Smooth muscle cell of the brain vasculature (primary cell): ENCODE measurements around the gene C20orf202.
A peak's percentile ranks its signal among the peaks of the same experiment; 100 is the strongest.
"Not testable (repeated sequence)": the region's sequence is repeated elsewhere in the genome, so short reads cannot be mapped to it uniquely, and the experiment has no call there.

ENCODE experiments used
- DNase-seq: peaks from one replicate; pipeline ENCODE4 v3.0.0-alpha.2; 2012; ENCODE audit warnings: low read depth, low spot score

The C20orf202 gene

DNA sequence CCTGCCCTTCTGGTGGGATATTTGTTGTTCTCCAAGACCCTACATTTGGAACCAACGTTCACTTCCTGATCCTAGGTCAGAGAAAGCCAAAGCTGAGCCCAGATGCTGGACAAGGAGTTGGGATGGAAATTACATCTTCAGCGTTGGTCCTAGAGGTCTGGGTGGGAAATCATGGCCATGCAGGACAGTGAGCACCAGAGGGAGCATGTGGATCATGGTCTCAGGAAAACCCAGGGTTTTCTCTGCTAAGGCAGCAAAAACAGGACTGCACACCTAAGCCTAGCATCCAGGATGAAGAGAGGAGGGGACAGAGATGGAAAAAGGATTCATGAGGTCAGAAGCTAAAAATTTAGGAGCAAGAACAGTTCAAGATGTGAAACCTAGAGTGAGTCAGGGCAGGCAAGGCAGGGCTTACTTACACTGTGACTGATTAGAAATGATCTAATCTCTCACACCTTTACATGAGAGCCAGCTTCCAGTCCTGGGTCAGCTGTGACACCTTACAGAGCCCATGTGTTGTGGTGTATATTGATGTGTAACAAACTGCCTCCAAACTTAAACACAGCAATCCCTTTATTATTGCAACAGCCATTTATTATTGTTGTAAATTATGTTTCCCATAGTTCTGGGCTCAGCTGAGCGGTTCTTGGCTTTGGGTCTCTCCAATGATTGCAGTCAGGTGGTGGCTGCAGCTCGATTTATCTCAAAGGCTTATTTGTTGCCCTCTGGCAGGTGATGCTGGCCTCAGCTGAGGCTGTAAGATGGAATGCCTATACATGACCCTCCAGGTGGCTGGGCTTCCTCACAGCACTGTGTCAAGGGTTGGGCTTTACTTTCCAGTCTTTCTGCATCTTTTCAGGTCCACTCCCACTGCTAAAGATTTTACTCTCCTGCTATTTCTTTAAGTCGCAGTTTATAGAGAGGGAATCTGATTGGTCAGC, 6.5 kb downstream of the C20orf202 start:
- no peak for DNase-seq

DNA sequence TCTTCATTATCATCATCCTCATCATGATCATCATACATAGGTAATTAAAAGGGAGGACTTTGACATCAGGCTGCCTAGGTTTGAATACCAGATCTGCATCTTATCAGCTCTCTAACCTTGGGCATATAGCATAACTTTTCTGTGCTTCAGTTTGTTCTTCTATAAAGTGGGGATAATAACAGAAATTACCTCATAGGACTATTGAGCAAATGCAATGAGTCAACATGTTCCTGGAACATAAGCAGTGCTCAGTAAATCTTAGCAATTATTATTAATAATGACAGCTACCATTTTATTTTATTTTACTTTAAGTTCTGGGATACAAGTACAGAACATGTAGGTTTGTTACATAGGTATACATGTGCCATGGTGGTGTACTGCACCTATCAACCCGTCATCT, 7.2 kb downstream of the C20orf202 start:
- no peak for DNase-seq

DNA sequence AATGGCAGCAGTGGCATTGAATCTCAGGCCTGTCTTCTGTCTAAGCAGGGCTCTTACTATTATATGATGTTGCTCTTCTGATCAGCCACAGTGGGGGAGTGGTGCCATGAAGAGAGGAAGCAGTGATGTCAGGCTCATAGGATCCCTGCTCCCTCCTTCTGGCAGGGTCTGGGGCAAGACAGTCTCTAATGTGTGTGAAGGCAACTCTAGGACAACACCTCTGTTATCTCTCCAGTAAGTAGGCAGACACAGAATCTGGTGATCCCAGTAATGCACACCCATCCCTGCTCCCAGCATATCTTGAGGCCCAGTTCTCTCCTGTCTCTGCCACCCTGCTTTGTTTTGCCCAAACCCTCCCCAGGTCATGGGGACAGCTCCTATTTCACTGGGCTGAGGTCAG, 8.8 kb downstream of the C20orf202 start:
- DNase-seq = no peak

DNA sequence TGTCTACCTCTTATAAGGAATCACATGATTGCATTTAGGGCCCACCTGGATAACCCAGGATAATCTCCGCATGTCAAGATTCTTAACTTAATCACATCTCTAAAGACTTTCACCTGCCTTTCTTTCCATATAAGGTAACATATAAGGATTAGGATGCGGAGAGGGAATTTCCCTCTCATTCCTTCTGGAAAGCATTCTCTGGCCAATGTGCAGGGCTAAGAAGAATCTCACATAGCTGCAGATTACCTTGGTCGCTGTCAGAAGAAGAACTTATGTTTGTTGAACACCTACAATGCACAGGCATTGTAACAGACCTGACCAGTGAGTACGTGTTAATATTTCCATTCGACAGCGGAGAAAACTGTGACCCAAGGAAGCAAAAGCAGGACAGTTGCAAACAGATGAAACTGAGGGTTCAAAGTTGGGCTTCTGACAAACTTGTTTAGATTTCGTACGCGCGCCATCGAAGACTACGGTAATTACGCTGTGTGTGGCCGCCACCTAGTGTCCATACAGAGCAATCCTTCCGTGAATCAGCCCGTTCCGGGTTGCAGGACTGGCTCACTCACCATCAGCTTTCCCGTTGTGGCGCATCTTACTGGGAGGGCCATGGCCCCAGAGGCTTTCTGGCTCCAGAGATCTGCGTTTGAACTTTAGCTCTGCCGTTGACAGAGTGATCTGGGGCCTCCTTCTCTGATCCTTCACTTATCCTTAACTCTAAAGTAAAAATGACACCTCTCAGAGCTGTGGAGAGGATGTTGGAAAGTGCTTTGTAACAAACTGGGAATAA, 9.5 kb downstream of the C20orf202 start:
- peak; percentile 13 for DNase-seq

DNA sequence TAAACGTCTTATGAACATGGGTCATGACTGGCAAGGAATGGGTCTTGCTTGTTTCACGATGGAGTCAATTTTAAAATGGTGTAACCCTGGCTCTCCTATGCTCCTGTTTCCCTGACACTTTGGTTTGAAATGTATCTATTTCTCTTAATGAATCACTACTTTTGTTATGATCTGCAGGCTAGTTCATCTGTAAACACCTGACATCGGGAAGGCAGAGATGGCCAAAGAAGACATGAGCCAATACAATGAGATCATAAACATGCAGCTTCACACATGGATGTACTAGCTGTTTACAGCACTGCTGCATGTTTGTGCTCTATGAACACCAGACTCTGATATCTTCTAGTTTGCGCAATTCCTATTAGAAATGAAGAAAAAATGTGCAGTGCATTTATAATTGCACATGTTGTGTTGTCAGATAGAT, 11.6 kb downstream of the C20orf202 start:
- DNase-seq = no peak

DNA sequence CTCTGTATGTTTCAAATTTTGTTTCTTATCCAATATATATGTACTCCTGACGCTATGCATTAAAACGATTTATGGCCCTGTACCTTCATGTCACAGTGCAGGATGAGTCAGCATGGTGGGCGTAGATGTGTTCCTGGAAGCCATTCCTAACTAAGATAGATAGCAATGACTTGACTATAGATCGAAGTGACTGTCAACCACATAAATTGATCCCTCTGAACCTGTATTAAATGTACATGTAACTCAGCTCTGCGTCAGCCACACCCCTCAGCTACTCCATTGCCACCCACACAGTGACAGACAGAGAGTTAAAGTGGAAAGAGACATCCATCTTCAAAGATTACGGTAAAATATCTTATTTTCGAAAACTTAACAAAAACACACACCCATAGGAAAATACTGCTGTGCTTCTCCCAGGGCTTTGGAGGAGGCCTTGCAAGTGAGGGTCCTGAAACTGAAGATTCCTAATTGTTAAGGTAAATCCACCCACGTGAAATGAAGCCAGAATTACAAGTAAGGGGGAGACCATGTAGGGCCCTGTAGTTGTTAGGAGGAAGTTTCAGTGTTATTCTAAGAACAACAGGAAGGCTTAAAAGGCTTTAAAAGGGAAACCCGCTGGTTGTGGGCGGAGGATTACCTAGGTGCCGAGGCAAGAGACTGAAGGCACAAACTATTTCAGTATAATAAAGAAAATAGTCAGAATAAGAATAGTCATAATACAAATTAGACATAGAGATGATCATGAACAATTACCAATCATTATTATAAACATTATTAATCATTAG, 12.3 kb downstream of the C20orf202 start:
- DNase-seq = no peak

DNA sequence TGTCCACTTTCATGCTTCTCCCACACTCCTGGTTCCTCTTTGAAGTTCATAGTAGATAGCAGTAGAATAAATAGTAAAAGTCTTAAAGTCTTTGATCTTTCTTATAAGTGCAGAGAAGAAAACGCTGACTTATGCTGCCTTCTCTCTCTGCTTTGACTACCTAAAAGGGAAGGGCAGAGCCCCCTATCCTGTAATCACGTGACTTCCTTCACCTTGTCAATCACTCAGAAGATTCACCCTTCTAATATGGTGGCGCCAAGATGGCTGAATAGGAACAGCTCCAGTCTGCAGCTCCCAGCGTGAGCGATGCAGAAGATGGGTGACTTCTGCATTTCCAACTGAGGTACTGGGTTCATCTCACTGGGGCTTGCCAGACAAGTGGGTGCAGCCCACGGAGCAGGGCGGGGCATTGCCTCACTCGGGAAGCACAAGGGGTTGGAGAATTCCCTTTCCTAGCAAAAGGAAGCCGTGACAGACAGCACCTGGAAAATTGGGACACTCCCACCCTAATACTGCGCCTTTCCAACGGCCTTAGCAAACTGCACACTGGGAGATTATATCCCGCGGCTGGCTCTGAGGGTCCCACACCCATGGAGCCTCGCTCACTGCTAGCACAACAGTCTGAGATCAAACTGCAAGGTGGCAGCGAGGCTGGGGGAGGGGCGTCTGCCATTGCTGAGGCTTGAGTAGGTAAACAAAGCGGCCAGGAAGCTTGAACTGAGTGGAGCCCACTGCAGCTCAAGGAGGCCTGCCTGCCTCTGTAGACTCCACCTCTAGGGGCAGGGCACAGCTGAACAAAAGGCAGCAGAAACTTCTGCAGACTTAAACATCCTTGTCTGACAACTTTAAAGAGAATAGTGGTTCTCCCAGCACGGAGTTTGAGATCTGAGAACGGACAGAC, 13.5 kb downstream of the C20orf202 start:
- DNase-seq = not testable (repeated sequence)

DNA sequence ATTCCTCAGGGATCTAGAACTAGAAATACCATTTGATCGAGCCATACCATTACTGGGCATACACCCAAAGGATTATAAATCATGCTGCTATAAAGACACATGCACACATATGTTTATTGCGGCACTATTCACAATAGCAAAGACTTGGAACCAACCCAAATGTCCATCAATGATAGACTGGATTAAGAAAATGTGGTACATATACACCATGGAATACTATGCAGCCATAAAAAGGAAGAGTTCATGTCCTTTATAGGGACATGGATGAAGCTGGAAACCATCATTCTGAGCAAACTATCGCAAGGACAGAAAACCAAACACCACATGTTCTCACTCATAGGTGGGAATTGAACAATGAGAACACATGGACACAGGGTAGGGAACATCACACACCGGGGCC, 19.5 kb downstream of the C20orf202 start:
- DNase-seq = not testable (repeated sequence)

DNA sequence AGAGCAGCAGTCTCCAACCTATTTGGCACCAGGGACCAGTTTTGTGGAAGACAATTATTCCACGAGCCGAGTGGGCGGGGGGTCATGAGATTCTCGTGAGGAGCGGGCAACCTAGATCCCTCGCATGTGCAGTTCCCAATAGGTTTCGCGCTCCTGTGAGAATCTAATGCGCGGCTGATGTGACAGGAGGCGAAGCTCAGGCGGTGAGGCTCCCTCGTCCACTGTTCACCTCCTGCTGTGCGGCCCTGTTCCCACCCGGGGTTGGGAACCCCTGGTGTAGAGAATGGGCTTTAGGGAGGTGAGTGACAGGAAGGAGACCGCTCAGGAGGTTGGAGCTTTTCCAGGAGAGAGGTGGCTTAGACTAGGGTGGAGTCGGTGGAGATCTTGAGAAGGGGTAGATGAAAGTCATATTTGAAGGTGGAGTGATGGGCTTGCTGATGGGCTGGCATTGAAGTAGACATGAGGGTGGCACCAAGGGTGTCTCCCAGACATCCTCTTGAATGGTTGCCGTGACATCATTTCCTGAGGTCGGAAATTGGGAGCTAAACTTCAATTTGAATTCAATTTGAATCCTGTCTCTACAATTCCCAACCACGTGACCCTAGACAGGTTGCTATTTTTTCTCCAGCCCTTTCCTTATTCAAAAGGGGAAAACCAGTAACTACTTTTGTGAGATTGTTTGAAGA, 21.1 kb downstream of the C20orf202 start:
- DNase-seq = no peak

DNA sequence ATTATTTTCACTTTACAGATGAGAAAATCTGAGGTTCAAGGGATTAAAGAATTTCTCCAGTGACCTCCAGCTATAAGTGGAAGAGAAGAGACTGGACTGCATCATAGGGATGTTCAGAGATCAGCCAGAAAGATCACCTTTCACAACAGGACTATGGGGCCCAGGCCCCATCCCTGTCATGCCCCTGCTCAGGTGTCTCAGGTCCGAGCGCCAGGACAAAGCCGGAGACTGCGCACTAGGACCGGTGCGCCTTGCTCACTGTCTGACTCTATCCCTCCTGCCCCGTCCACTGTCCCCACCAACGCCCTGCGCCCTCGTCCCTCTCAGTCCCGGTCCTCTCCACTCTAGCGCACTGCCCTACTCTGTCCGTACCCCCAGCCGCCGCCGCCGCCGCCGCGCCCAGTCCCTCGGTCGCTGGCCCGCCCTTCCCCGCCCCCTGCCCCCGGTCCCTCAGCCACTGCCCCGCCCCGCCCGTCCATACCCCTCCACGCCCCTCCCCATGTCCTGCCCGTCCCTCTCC, 22.1 kb downstream of the C20orf202 start:
- DNase-seq = no peak

DNA sequence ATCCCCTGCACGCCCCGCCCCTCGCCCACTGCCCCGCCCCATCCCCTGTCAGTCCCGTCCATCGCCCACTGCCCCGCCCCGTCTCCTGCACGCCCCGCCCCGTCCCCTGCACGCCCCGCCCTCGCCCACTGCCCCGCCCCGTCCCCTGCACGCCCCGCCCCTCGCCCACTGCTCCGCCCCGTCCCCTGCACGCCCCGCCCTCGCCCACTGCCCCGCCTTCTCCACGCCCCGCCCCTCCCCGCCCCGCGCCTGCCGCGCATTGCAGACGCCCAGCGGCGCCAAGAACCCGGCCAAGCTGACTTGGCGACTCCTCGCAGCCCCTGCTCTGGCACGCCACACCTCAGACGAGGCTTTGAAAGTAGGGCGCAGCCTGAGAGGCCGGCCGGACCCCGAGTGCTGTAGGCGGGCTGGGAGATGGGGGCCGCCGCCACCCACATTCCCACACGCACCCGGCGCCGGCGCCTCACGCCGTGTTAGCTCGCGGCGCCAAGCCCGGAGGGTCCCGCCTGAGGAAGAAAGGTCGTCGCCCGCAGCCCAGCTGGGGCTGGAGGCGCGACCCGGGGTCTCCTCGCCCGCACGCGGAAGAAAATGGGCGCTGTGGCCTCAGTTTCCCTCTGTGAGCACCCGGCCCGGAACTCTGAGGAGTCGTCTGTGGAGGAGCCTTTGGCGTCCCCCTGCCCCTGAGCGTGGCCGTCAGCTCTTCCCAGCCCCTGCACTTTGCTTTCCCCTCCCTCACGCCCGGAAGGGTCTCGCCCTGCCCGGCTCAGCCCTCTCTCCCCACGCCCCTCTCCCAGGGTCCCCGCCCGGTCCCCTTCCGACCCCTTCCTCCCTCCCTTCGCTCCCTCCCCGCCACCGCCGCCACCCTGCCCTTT, 22.8 kb downstream of the C20orf202 start, which contains the start of gene RAD21L1:
RAD21L1 (plus strand) TSS at position 262 of the 872 bp plus-strand sequence. CDS start 2,410 bp downstream, outside the sequence.
- peak; percentile 12 for DNase-seq

DNA sequence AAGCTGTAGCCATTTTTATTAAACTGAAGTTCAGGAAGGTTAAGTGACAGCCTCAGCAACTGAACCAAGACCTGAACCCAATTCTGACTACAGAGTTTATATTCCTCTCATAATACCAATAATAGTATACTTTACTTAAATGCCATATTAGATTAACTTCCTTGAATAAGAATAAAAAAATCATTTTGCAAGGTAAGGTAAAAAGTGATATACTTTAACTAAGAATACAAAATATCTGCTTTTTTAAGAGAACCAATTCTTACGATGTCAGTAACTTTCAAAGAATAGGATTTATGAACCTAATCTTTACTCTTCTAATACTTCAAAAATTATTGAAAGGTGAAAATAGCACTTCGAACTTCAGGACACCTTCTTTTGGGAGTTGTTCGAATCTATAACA, 26.3 kb downstream of the C20orf202 start:
- no peak for DNase-seq

DNA sequence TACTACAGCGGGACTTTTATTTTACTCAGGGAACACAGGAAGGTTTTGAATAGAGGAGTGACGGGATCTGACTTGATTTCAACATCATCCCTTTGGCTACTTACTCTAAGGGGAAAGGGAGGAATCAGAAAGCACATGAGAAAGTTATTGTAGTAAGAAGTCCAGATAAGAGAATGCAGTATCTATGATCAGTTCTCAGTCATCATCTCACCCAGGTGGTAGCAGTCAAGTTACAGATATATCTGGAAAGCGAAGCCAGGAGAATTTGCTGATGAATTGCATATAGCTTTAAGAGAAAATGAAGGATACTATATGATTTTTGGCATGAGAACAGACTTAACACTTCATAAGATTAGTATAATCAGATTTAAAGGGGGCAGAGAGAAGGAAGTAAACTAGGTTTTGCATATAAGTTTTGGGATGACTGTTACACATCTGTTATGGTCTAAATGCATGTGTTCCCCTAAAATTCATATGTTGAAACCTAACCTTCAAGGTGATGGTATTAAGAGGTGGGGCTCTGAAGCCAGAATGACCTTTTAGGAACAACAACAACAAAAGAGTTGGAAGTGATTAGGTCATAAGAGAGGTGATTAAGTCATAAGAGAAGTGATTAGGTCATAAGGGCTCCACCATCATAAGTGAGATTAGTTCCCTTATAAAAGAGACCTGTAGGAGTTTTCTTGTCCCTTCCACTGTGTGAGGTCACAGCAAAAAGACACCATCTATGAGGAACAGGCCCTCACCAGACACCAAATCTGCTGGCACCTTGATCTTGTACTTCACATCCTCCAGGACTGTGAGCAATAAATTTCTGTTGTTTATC, 29.2 kb downstream of the C20orf202 start:
- no peak for DNase-seq

DNA sequence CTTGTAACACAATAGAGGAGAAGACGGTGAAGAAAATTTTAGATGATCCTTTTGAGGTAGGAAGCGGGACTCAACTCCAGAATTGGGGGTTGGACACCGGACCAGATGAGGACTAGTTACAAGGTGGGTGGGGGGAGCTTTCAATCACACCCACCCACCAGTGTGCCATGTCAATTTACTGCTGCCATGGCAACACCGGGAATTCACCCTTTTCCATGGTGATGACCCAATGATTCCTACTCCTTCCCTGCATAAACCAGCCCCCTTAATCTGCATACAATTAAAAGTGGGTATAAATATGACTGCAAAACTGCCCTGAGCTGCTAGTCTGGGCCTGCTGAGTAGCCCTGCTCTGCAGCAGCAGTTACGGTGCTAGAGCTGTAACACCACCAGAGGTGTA, 37.3 kb downstream of the C20orf202 start:
- DNase-seq = no peak

DNA sequence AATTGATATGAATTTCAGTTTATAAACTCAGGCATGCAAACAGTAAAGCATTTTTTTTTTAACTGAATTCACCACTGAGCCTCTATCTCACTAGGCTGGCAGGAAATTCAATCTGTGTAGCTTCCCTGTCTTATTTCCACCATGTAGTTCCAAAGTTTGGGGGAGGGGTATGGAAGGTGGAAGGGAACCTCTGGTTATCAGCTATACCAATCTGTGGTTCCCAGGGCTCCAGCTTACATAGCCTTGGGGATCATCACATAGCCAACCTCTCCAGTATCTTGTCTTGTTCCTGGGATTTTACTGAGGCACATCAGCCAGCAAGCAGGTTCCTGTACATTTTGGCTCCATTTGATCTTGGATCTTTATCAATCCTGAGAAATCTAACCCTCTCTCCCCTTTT, 38.2 kb downstream of the C20orf202 start:
- no peak for DNase-seq

DNA sequence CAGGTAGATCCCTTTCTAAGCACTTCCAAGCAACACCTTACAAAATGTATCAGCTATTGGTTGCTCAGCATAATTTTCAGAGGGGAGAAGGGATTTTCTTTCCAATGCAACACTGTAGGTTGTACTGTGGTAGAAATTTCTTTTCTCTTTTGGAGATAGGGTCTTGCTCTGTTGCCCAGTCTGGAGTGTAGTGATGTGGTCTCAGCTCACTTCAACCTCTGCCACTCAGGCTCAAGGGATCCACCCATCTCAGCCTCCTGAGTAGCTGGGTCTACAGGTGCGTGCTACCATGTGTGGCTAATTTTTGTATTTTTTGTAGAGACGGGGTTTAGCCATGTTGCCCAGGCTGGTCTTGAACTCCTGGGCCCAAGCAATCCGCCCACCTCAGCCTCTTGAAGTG, 38.8 kb downstream of the C20orf202 start:
- DNase-seq = no peak

DNA sequence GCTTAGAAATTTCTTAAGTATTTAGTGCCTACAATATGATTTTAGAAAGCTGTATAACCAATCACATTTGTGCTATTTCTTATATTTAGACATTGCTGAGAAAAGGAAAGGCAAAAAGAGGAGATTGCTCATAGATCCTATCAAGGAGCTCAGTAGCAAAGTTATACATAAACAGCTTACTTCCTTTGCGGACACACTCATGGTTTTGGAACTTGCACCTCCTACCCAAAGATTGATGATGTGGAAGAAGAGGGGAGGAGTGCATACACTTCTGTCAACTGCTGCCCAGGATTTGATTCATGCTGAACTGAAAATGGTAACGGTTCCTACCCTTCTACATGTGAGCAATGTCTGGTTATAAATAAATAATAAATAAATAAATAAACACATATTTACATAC, 39.3 kb downstream of the C20orf202 start:
- no peak for DNase-seq

DNA sequence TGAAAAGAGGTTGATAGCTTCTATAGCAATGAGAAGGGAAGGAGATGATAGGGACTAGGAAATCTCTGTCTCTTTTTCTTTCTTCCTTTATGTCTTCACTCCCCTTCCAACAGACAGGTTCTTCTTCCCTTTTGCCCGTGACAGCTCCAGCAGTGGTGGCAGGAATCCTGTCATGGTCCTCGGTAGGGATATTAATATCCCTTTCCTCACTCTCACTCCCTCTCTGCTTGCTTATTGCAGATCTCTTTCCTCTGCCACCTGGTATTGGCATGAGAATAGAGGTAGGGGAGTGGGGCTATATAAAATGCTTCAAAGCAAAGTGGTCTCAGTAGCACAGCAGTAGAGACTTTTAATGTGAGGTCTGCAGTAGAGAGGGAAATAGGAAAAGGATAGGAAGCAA, 42.3 kb downstream of the C20orf202 start:
- DNase-seq = no peak
